Fibroblast of pulmonary artery (primary cell): Measurements from ENCODE around the gene DHX40.
A peak's percentile ranks its signal among the peaks of the same experiment; 100 is the strongest.

Experiments used
- DNase-seq: peaks from one replicate; pipeline ENCODE4 v3.0.0-alpha.2; 2010; ENCODE audit warnings: low read depth
- H3K4me3 ChIP-seq: replicated peaks from 2 replicates; pipeline ENCODE4 v1.5.1; 2011; ENCODE audit warnings: low read depth, mild to moderate bottlenecking, control low read depth, low read length, moderate library complexity
- TF ChIP-seq, protein P1 (sequence below): IDR thresholded peaks from 2 replicates; pipeline ENCODE4 v1.5.1; 2011; ENCODE audit warnings: mild to moderate bottlenecking, control low read depth, low read length, inconsistent platforms; ENCODE audit errors: missing control alignments

DHX40 gene

DNA sequence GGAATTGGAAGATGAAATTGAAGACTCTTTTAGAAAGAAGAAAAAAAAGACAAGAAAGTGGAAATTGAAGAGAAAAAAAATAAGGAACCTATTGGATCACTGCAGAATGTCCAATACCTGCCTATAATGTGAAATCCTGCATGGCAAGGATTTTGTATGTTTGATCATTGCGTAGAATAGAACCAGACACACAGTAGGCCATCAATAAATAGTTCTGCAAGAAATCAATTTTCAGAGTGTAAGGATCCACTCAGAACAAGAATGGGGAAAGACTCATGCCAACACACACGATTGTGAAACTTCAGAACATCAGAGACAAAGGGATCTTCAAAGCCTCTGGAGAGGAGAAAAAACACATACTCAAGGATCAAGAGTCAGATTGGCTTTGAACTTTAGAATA, 39.7 kb upstream of the DHX40 start:
- H3K4me3 ChIP-seq: no peak overlapping the region
- TF ChIP-seq, protein P1, sequence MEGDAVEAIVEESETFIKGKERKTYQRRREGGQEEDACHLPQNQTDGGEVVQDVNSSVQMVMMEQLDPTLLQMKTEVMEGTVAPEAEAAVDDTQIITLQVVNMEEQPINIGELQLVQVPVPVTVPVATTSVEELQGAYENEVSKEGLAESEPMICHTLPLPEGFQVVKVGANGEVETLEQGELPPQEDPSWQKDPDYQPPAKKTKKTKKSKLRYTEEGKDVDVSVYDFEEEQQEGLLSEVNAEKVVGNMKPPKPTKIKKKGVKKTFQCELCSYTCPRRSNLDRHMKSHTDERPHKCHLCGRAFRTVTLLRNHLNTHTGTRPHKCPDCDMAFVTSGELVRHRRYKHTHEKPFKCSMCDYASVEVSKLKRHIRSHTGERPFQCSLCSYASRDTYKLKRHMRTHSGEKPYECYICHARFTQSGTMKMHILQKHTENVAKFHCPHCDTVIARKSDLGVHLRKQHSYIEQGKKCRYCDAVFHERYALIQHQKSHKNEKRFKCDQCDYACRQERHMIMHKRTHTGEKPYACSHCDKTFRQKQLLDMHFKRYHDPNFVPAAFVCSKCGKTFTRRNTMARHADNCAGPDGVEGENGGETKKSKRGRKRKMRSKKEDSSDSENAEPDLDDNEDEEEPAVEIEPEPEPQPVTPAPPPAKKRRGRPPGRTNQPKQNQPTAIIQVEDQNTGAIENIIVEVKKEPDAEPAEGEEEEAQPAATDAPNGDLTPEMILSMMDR: no peak
- no peak for DNase-seq

DNA sequence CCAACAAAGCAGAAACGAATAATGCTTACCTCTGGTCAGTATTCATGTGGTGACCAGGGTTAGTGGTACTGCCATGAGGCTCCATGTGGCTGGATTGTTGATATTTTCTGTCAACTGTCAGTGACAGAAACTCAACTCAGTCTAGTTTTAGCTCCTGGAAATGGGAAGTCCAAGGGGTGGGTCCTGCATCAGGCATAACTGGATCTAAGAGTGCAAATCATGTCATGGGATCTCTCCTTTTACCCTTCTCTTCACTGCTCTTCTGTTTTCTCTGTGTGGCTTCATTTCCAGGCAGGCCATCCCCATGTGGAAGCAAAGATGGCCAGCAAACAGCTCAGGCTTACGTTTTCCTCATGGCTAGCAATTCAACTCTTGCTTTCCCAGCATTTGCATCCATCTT, 39.0 kb upstream of the DHX40 start:
- DNase-seq: no peak
- no peak overlapping the region for H3K4me3 ChIP-seq
- TF ChIP-seq, protein P1: no peak

DNA sequence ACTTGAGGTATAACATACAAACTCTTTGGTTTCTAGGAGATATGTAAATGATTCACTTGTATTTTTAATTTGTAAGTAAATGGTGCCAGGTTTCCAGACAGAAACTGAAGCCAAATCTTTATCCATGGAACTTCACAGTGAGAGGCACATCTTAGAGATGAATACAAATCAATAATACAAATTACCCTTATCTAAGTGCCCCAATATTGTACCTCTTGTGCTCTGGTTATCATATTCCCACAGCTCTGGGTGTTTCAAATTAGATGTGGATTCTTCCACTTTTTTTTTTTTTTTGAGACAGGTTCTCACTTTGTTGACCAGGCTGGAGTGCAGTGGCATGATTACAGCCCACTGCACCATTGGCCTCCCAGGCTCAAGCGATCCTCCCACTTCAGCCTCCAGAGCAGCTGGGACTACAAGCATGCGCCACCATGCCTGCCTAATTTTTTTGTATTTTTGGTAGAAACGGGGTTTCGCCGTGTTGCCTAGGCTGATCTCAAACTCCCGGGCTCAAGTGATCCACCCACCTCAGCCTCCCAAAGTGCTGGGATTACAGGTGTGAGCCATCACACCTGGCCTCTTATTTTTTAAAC, 38.0 kb upstream of the DHX40 start:
- H3K4me3 ChIP-seq: no peak overlapping the region
- TF ChIP-seq, protein P1: no peak
- no peak for DNase-seq

DNA sequence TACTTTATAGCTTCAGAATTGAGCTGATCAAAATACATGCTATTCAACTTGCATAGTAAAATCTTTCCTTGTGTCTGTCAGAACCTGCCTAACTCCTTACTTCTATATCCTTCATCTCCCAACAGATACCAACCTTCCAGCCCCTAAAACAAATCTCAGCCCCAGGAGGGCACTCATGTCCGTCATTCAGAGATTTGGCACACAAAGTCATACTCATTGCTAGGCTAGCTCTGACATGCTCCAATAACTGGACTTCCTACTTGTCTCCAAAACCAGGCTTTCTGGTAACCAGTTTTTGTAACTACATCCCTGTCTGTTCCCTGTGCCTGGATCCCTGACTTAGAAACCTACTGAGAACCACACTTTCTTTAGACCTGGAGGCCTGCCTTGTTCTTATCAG, 37.5 kb upstream of the DHX40 start:
- TF ChIP-seq, protein P1: no peak
- DNase-seq: no peak

DNA sequence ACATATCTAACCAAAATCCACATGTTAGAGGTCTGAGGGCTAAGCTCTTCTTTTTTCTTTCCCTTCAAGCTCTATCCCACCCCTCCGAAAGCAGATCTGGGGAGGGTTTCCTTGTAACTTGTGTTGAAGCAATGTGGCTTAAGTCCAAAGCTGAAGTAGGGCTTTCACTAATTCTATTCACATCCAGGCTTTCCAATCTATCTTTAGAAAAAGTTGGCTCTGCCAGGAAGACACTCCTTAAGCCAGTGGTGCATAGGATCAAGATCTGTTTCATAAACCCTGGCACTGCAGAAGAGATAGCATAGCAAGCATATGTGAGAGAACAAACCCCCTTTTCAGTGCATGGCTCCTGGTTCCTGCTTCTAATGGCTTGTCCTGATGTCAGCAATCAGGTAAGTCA, 34.9 kb upstream of the DHX40 start:
- no peak for DNase-seq
- no peak overlapping the region for H3K4me3 ChIP-seq
- TF ChIP-seq, protein P1: no peak

More for the DNA sequence above, 37.5 kb upstream of the DHX40 start:
- no peak overlapping the region for H3K4me3 ChIP-seq

DNA sequence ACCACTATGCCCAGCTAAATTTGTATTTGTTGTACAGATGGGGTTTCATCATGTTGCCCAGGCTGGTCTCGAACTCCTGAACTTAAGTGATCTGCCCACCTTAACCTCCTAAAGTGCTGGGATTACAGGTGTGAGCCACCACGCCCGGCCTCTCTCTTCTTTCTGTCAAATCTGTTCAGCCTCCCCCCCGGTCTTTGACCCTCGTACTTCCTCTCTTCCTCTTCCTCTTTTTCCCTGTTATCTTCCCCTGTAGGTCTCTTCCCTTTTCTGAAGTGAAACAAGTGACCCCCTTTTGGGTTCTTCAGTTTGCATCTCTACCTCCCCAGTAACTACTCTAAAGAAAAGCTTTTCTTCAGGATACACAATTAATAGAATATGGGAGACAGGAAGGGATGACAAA, 31.7 kb upstream of the DHX40 start:
- no peak for DNase-seq
- no peak overlapping the region for H3K4me3 ChIP-seq
- TF ChIP-seq, protein P1: no peak

DNA sequence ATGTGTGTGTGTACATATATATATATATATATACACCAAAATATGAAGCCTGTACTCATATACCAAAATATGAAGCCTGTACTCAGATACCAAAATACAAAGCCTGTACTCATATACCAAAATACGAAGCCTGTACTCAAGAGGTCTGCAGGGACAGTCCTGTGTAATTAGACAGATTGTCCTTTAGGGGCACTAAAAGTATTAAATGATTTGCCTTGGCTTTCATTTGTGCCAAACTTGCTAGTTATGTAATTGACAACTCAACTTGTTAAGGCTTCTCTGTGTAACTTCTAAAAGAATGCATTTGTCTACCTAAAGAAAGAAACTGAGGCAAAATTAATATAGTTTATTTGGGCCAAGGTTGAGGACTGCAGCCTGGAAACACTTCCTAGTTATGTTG, 30.8 kb upstream of the DHX40 start:
- TF ChIP-seq, protein P1: peak; percentile 19
- peak; percentile 14 for DNase-seq
- H3K4me3 ChIP-seq: no peak overlapping the region
